SU-DHL-6 (cell line): Measurements from ENCODE around the gene MED4.

Experiments used
- EZH2phosphoT487 ChIP-seq: fragments of 200-600 bp; sonication (generic), shearing (Covaris generic); conservative IDR thresholded peaks from 2 replicates; pipeline ENCODE4 v1.6.1; 2018; ENCODE audit warnings: mild to moderate bottlenecking, antibody characterized with exemption, low read length, moderate library complexity, mixed read lengths
- TF ChIP-seq, protein P1 (sequence below): fragments of 200-600 bp; sonication (generic); IDR thresholded peaks from one replicate; pipeline ENCODE4 v1.5.1; 2017; ENCODE audit warnings: antibody characterized with exemption, mild to moderate bottlenecking, low read length, moderate library complexity; ENCODE audit not compliant: insufficient read depth, poor library complexity, severe bottlenecking

DNA sequence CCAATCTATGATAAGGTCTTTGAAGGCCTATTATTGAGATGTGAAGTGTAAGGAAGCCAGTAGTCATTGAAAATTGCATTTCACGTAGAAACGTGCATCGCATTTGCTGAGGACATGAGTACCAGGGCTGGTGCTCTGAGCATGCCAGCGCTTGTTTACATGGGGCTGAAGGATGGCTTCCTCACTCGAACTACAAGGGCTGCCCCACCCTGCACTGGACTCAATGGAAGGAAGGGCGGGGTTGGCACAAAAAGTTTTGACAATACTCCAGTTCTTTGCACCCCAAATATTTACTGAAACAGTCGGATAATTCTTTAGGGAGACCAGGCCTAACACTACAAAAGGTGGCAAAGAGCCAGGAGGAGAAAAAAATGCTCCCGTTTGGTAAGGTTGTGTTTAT is 28.9 kb upstream of the MED4 start:
- TF ChIP-seq, protein P1, sequence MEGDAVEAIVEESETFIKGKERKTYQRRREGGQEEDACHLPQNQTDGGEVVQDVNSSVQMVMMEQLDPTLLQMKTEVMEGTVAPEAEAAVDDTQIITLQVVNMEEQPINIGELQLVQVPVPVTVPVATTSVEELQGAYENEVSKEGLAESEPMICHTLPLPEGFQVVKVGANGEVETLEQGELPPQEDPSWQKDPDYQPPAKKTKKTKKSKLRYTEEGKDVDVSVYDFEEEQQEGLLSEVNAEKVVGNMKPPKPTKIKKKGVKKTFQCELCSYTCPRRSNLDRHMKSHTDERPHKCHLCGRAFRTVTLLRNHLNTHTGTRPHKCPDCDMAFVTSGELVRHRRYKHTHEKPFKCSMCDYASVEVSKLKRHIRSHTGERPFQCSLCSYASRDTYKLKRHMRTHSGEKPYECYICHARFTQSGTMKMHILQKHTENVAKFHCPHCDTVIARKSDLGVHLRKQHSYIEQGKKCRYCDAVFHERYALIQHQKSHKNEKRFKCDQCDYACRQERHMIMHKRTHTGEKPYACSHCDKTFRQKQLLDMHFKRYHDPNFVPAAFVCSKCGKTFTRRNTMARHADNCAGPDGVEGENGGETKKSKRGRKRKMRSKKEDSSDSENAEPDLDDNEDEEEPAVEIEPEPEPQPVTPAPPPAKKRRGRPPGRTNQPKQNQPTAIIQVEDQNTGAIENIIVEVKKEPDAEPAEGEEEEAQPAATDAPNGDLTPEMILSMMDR = no peak
- TF ChIP-seq EZH2phosphoT487 = no peak
